ENCODE measurements around the gene AGL.
"Not testable (repeated sequence)": the region's sequence is repeated elsewhere in the genome, so short reads cannot be mapped to it uniquely, and the experiment has no call there.

The AGL gene

GRCh38 chr1:99968214-99968613 is 118.1 kb downstream of the AGL start:
- Mint-ChIP-seq H3K9me3 (no peaks in the 10 kb centered on the region), H3K27ac (no peak overlapping the region), H3K27me3 (no peaks in the 10 kb centered on the region), H3K4me3 (no peak overlapping the region), H3K36me3 (no peaks in the 10 kb centered on the region), H3K4me1 (peaks cover 32% of the 10 kb centered on the region)
- no peak for DNase-seq
- CTCF ChIA-PET = no interaction called here

GRCh38 chr1:99969260-99969728 is 119.1 kb downstream of the AGL start:
- no peaks in the 10 kb centered on the region for H3K9me3 Mint-ChIP-seq
- peak; percentile 20 for DNase-seq
- no peaks in the 10 kb centered on the region for H3K27me3 Mint-ChIP-seq
- H3K4me3 Mint-ChIP-seq = peak overlapping the region; percentile 94
- CTCF ChIA-PET = no interaction called here
- peaks cover 32% of the 10 kb centered on the region for H3K4me1 Mint-ChIP-seq
- H3K36me3 Mint-ChIP-seq = no peaks in the 10 kb centered on the region
- peak overlapping the region; percentile 86 for H3K27ac Mint-ChIP-seq

- peaks cover 32% of the 10 kb centered on the region for H3K4me1 Mint-ChIP-seq
- peak within 1 kb of the TSS; percentile 87 for H3K27ac Mint-ChIP-seq
- no peaks in the 10 kb centered on the region for H3K27me3 Mint-ChIP-seq
- H3K9me3 Mint-ChIP-seq = no peaks in the 10 kb centered on the region
- CTCF ChIA-PET = no interaction called here
- H3K4me3 Mint-ChIP-seq = peak within 1 kb of the TSS; percentile 94
- peaks cover under 1% of the 10 kb centered on the region for H3K36me3 Mint-ChIP-seq
- DNase-seq = peak; percentile 86
These were observed 119.8 kb downstream of the AGL start, which contains the start of gene SLC35A3 for GRCh38 chr1:99969729-99970621. SLC35A3 (plus strand) TSS chr1:99969996; CDS start chr1:99993555, 23,559 bp downstream.

- CTCF ChIA-PET = no interaction called here
- H3K36me3 Mint-ChIP-seq = peaks cover 5% of the 10 kb centered on the region
- H3K27ac Mint-ChIP-seq = peak overlapping the region; percentile 87
- no peak for DNase-seq
- H3K4me1 Mint-ChIP-seq = peaks cover 32% of the 10 kb centered on the region
- no peaks in the 10 kb centered on the region for H3K9me3 Mint-ChIP-seq
- H3K27me3 Mint-ChIP-seq = no peaks in the 10 kb centered on the region
- peak overlapping the region; percentile 94 for H3K4me3 Mint-ChIP-seq
These were observed 120.6 kb downstream of the AGL start for GRCh38 chr1:99970713-99971255.

GRCh38 chr1:99972066-99972465 is 121.9 kb downstream of the AGL start:
- H3K36me3 Mint-ChIP-seq, H3K9me3 Mint-ChIP-seq, DNase-seq, H3K27me3 Mint-ChIP-seq, H3K27ac Mint-ChIP-seq, CTCF ChIA-PET: not testable (repeated sequence)
- Mint-ChIP-seq H3K4me3 (peak overlapping the region; percentile 33), H3K4me1 (peaks cover 32% of the 10 kb centered on the region)

All from activated naive CD4-positive, alpha-beta T cell treated with anti-CD3 and anti-CD28 coated beads, Interleukin-2, amount 10 ng/mL, durations not matched to agents 7 days and 5 days (primary cell).